Endothelial cell of umbilical vein (primary cell): ENCODE measurements around the gene SPRR1A.

Experiments used
- TF ChIP-seq, protein P1 (sequence below): IDR thresholded peaks from 2 replicates; pipeline ENCODE4 v1.6.1; 2011; ENCODE audit not compliant: insufficient read depth, insufficient read length
- TF ChIP-seq, protein P2 (sequence below), 2 donors: IDR thresholded peaks; 1 replicate in 1 of 2; 2 replicates in 1 of 2; pipeline ENCODE4 v1.5.1; 2011; ENCODE audit warnings: low read length in 2 of 2, mild to moderate bottlenecking in 2 of 2, moderate library complexity in 2 of 2, control low read depth in 1 of 2, inconsistent platforms in 1 of 2, low read depth in 1 of 2; ENCODE audit not compliant: insufficient read depth in 1 of 2; ENCODE audit errors: extremely low read depth in 1 of 2

DNA sequence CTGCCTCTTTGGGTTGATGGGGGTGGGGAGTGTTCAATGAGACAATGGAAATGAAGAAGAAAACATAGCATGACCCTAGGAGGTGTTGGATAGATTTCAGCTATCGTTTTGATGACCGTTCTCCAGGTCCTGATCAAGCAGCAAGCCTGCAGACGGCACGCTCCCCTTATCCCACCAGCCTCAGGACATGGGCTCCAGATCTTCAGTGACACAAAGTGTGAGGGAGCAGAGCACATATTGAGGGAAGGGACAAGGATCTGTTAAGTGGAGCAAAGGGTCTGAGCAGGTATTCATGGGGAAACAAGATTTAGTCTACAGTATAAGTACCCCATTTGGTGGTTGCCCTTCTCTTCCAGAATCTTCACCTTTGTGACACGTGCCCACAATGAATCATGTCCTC is 32.2 kb upstream of the SPRR1A start:
- TF ChIP-seq, protein P1, sequence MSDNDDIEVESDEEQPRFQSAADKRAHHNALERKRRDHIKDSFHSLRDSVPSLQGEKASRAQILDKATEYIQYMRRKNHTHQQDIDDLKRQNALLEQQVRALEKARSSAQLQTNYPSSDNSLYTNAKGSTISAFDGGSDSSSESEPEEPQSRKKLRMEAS = no peak
- TF ChIP-seq, protein P2, sequence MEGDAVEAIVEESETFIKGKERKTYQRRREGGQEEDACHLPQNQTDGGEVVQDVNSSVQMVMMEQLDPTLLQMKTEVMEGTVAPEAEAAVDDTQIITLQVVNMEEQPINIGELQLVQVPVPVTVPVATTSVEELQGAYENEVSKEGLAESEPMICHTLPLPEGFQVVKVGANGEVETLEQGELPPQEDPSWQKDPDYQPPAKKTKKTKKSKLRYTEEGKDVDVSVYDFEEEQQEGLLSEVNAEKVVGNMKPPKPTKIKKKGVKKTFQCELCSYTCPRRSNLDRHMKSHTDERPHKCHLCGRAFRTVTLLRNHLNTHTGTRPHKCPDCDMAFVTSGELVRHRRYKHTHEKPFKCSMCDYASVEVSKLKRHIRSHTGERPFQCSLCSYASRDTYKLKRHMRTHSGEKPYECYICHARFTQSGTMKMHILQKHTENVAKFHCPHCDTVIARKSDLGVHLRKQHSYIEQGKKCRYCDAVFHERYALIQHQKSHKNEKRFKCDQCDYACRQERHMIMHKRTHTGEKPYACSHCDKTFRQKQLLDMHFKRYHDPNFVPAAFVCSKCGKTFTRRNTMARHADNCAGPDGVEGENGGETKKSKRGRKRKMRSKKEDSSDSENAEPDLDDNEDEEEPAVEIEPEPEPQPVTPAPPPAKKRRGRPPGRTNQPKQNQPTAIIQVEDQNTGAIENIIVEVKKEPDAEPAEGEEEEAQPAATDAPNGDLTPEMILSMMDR (IDR thresholded peaks at IDR 0.05; ENCODE audit: extremely low read depth in 1 of 2, insufficient read depth in 1 of 2, low read depth in 1 of 2, low read length in 2 of 2) = no peak
